Type B pancreatic cell (in vitro differentiated cells): ENCODE data around the gene GRK1. TPM values are rescaled to one million over a fixed set of nuclear protein-coding genes. Genes with fewer than 3 reads are reported as not detected.

ENCODE experiments used
- DNase-seq: peaks from one replicate; pipeline ENCODE4 v3.0.0; 2021; ENCODE audit warnings: mixed read lengths; ENCODE audit not compliant: unreplicated experiment; ENCODE audit errors: extremely low spot score
- H3K27ac Mint-ChIP-seq: 2 replicates; pipeline ENCODE4 v1.8.0; 2021; ENCODE audit warnings: mild to moderate bottlenecking, mixed read lengths
- H3K27me3 Mint-ChIP-seq: 2 replicates; pipeline ENCODE4 v1.8.0; 2021; ENCODE audit warnings: mixed read lengths
- H3K36me3 Mint-ChIP-seq: 2 replicates; pipeline ENCODE4 v1.8.0; 2021; ENCODE audit warnings: mixed read lengths
- H3K4me1 Mint-ChIP-seq: one replicate; pipeline ENCODE4 v1.8.0; 2021; ENCODE audit warnings: mixed read lengths; ENCODE audit not compliant: unreplicated experiment
- H3K4me3 Mint-ChIP-seq: 2 replicates; pipeline ENCODE4 v1.8.0; 2021; ENCODE audit warnings: mild to moderate bottlenecking, mixed read lengths
- H3K9me3 Mint-ChIP-seq: 2 replicates; pipeline ENCODE4 v1.8.0; 2021; ENCODE audit warnings: mixed read lengths
- CTCF ChIP-seq: fragments of 200-600 bp; sonication (generic); conservative IDR thresholded peaks from 2 replicates; pipeline ENCODE4 v1.5.0; 2021; ENCODE audit warnings: antibody characterized with exemption, mild to moderate bottlenecking
- total RNA-seq: library from RNA; stranded (reverse); gene quantifications from 2 replicates; pipeline ENCODE4 v1.2.1, GENCODE V29; 2021; ENCODE audit warnings: low replicate concordance

The GRK1 gene
- total RNA-seq, 1 donor from 2014 or later, result 0.85 TPM

- Mint-ChIP-seq H3K27me3 (peaks cover 10% of the 10 kb centered on the region), H3K4me3 (no peak overlapping the region), H3K27ac (no peak overlapping the region), H3K9me3 (no peaks in the 10 kb centered on the region), H3K36me3 (peaks cover 4% of the 10 kb centered on the region), H3K4me1 (no peaks in the 10 kb centered on the region)
- DNase-seq, result no peak
- TF ChIP-seq CTCF, result no peak
Measured at GRCh38 chr13:113753171-113753570, 86.2 kb downstream of the GRK1 start.

- Mint-ChIP-seq H3K36me3 (peaks cover 4% of the 10 kb centered on the region), H3K27me3 (peaks cover 15% of the 10 kb centered on the region), H3K9me3 (no peaks in the 10 kb centered on the region), H3K27ac (no peak overlapping the region), H3K4me1 (no peaks in the 10 kb centered on the region), H3K4me3 (no peak overlapping the region)
- no peak for DNase-seq
- TF ChIP-seq CTCF, result no peak
Measured at GRCh38 chr13:113754242-113754641, 87.2 kb downstream of the GRK1 start.

GRCh38 chr13:113754691-113755090 lies 87.7 kb downstream of the GRK1 start:
- no peak for DNase-seq
- Mint-ChIP-seq H3K9me3 (no peaks in the 10 kb centered on the region), H3K36me3 (peaks cover 4% of the 10 kb centered on the region), H3K27ac (no peak overlapping the region), H3K27me3 (peaks cover 19% of the 10 kb centered on the region), H3K4me1 (peaks cover 4% of the 10 kb centered on the region), H3K4me3 (no peak overlapping the region)
- TF ChIP-seq CTCF, result no peak

- Mint-ChIP-seq H3K36me3 (peaks cover 4% of the 10 kb centered on the region), H3K27ac (no peak overlapping the region), H3K27me3 (peaks cover 38% of the 10 kb centered on the region), H3K4me3 (no peak overlapping the region), H3K4me1 (peaks cover 6% of the 10 kb centered on the region), H3K9me3 (no peaks in the 10 kb centered on the region)
- no peak for DNase-seq
- TF ChIP-seq CTCF, result no peak
Measured at GRCh38 chr13:113756441-113757097, 89.5 kb downstream of the GRK1 start.

- H3K36me3 Mint-ChIP-seq, result peaks cover 4% of the 10 kb centered on the region
- no peak within 1 kb of the TSS for H3K27ac Mint-ChIP-seq
- peak within 1 kb of the TSS; percentile 92 for H3K4me3 Mint-ChIP-seq
- peaks cover 59% of the 10 kb centered on the region for H3K27me3 Mint-ChIP-seq
- DNase-seq, result peak; percentile 82
- H3K9me3 Mint-ChIP-seq, result no peaks in the 10 kb centered on the region
- peaks cover 6% of the 10 kb centered on the region for H3K4me1 Mint-ChIP-seq
- peak; percentile 59 for TF ChIP-seq CTCF
Measured at GRCh38 chr13:113758651-113759524, 91.9 kb downstream of the GRK1 start, which contains the start of gene TMEM255B. Gene TMEM255B (plus strand): TSS chr13:113759226. CDS start chr13:113759270, 44 bp downstream.
